Frontal cortex (tissue), 4 donors: ENCODE data around the gene AHSG. TPM values are rescaled to one million over a fixed set of nuclear protein-coding genes. Genes with fewer than 3 reads are reported as not detected.

ENCODE experiments used
- DNase-seq, 2 donors: peaks; one replicate each; pipeline ENCODE4 v3.0.0; 2012; ENCODE audit warnings: low spot score in 2 of 2
- FAIRE-seq: peaks from 2 replicates; lab custom pipeline; 2012; peaks lifted over from hg19 to GRCh38; lab: Jason Lieb, UNC
- total RNA-seq: library from RNA; depleted of rRNA; stranded (reverse); fragments of >200 nt; gene quantifications from one replicate; pipeline ENCODE4 v1.2.3, GENCODE V29; 2014
- donor health status: control.
- donor health status: control.
- donor health status: control.

AHSG gene
- total RNA-seq, 1 donor from 2014 or later: not detected

- FAIRE-seq: no peak
- DNase-seq: no peak
These were observed 23.7 kb downstream of the AHSG start for GRCh38 chr3:186636536-186636935.

GRCh38 chr3:186637686-186638085 lies 24.8 kb downstream of the AHSG start:
- FAIRE-seq (no peak), DNase-seq (no peak)

- FAIRE-seq: no peak
- no peak for DNase-seq
These were observed 25.4 kb downstream of the AHSG start for GRCh38 chr3:186638259-186638658.

- FAIRE-seq (no peak), DNase-seq (no peak)
These were observed 27.1 kb downstream of the AHSG start, which contains the start of gene FETUB for GRCh38 chr3:186639778-186640472. Gene FETUB (plus strand): TSS chr3:186640399. CDS start chr3:186640461, 62 bp downstream.

GRCh38 chr3:186640473-186640818 lies 27.6 kb downstream of the AHSG start:
- FAIRE-seq (no peak), DNase-seq (no peak)

GRCh38 chr3:186640929-186641328 lies 28.1 kb downstream of the AHSG start:
- DNase-seq: no peak
- no peak for FAIRE-seq

GRCh38 chr3:186642014-186642413 lies 29.2 kb downstream of the AHSG start:
- no peak for DNase-seq
- FAIRE-seq: no peak

- DNase-seq (no peak), FAIRE-seq (no peak)
These were observed 30.6 kb downstream of the AHSG start for GRCh38 chr3:186643493-186643892.

- FAIRE-seq (no peak), DNase-seq (no peak)
These were observed 31.8 kb downstream of the AHSG start for GRCh38 chr3:186644683-186645082.

GRCh38 chr3:186646106-186646505 lies 33.2 kb downstream of the AHSG start:
- FAIRE-seq (no peak), DNase-seq (no peak)

- DNase-seq: no peak
- FAIRE-seq: no peak
These were observed 34.0 kb downstream of the AHSG start for GRCh38 chr3:186646841-186647240.

- DNase-seq: no peak
- no peak for FAIRE-seq
These were observed 36.0 kb downstream of the AHSG start for GRCh38 chr3:186648851-186649250.

GRCh38 chr3:186651678-186652215 lies 38.9 kb downstream of the AHSG start:
- FAIRE-seq (no peak), DNase-seq (no peak)

GRCh38 chr3:186653080-186653707 lies 40.3 kb downstream of the AHSG start:
- no peak for FAIRE-seq
- DNase-seq: no peak

- DNase-seq (no peak), FAIRE-seq (no peak)
These were observed 41.1 kb downstream of the AHSG start for GRCh38 chr3:186653984-186654383.

- FAIRE-seq: no peak
- no peak for DNase-seq
These were observed 50.7 kb downstream of the AHSG start for GRCh38 chr3:186663361-186664118.

GRCh38 chr3:186664119-186664495 lies 51.2 kb downstream of the AHSG start:
- FAIRE-seq (no peak), DNase-seq (no peak)

- FAIRE-seq (no peak), DNase-seq (no peak)
These were observed 51.6 kb downstream of the AHSG start for GRCh38 chr3:186664506-186664905.

GRCh38 chr3:186665625-186666188 lies 52.8 kb downstream of the AHSG start, which contains the start of gene HRG:
Gene HRG (plus strand): TSS chr3:186666014. CDS start chr3:186666032, 18 bp downstream.
- FAIRE-seq: no peak
- DNase-seq: no peak

GRCh38 chr3:186668426-186668825 lies 55.6 kb downstream of the AHSG start:
- no peak for FAIRE-seq

More at GRCh38 chr3:186668426-186668825, 55.6 kb downstream of the AHSG start:
- DNase-seq: no peak
